HEK293 (cell line): ENCODE results near the gene SIDT1.

Source experiments
- CTCF ChIA-PET: fragments of 350-600 bp; formaldehyde crosslinking; extraction: SDS; loops from one replicate; lab custom pipeline; 2021; ENCODE audit warnings: antibody characterized with exemption; lab: Yijun Ruan, JAX
- POLR2A ChIA-PET: fragments of 300-600 bp; formaldehyde crosslinking; extraction: SDS; loops from one replicate; lab custom pipeline; 2020; ENCODE audit warnings: antibody characterized with exemption, inconsistent platforms; lab: Yijun Ruan, JAX
- H3K27ac ChIP-seq: fragments of 200-500 bp; sonication (Bioruptor generic); 2 replicates; pipeline ENCODE4 v1.5.1; 2014; ENCODE audit warnings: low read depth, low read length, control low read depth, inconsistent platforms; ENCODE audit errors: extremely low read depth
- H3K36me3 ChIP-seq, 2 experiments: fragments of 200-500 bp in 1 of 2; sonication (Bioruptor generic) in 1 of 2; 1 replicate in 1 of 2; 2 replicates in 1 of 2; pipeline ENCODE4 v1.5.1; 2014 to 2017; ENCODE audit warnings: inconsistent platforms in 2 of 2, low read length in 2 of 2; ENCODE audit not compliant: control insufficient read depth in 2 of 2, insufficient read depth in 1 of 2
- H3K4me1 ChIP-seq: fragments of 200-500 bp; sonication (Bioruptor generic); 2 replicates; pipeline ENCODE4 v1.5.1; 2014; ENCODE audit warnings: mild to moderate bottlenecking, low read length, inconsistent platforms; ENCODE audit not compliant: control insufficient read depth, insufficient read depth
- H3K4me3 ChIP-seq: 2 replicates; pipeline ENCODE4 v1.5.1; 2011; ENCODE audit warnings: low read depth, mild to moderate bottlenecking, control low read depth, low read length, moderate library complexity
- H3K9me3 ChIP-seq: fragments of 200-500 bp; sonication (Bioruptor generic); 2 replicates; pipeline ENCODE4 v1.5.1; 2014; ENCODE audit warnings: low read depth, low read length, inconsistent platforms; ENCODE audit not compliant: control insufficient read depth, insufficient read depth
- AEBP2 ChIP-seq: fragments of 450-650 bp; formaldehyde crosslinking; IDR thresholded peaks from 2 replicates; pipeline ENCODE4 v1.5.1; 2016; ENCODE audit warnings: missing biosample characterization, missing genetic modification characterization, borderline replicate concordance
- HOXC10 ChIP-seq: sonication (generic); formaldehyde crosslinking; IDR thresholded peaks from 2 replicates; pipeline ENCODE4 v1.8.1; 2023; ENCODE audit warnings: mild to moderate bottlenecking, missing genetic modification reagents
- PRDM1 ChIP-seq: fragments of 450-650 bp; formaldehyde crosslinking; IDR thresholded peaks from 2 replicates; pipeline ENCODE4; 2016; ENCODE audit warnings: missing biosample characterization, missing genetic modification characterization
- SALL2 ChIP-seq: fragments of 450-650 bp; formaldehyde crosslinking; IDR thresholded peaks from 2 replicates; pipeline ENCODE4 v1.5.0; 2017; ENCODE audit warnings: missing biosample characterization, mild to moderate bottlenecking, missing genetic modification characterization, borderline replicate concordance
- SP7 ChIP-seq: fragments of 450-650 bp; formaldehyde crosslinking; IDR thresholded peaks from 2 replicates; pipeline ENCODE4 v1.5.1; 2016; ENCODE audit warnings: missing biosample characterization, missing genetic modification characterization
- ZBTB17 ChIP-seq: fragments of 450-650 bp; formaldehyde crosslinking; IDR thresholded peaks from 2 replicates; pipeline ENCODE4 v1.5.1; 2016; ENCODE audit warnings: missing biosample characterization, missing genetic modification characterization
- ZBTB21 ChIP-seq: fragments of 450-650 bp; formaldehyde crosslinking; IDR thresholded peaks from 2 replicates; pipeline ENCODE4 v1.5.1; 2017; ENCODE audit warnings: missing biosample characterization, missing genetic modification characterization
- ZNF18 ChIP-seq: fragments of 450-650 bp; formaldehyde crosslinking; IDR thresholded peaks from 2 replicates; pipeline ENCODE4 v1.5.1; 2016; ENCODE audit warnings: missing biosample characterization, missing genetic modification characterization
- ZNF184 ChIP-seq: fragments of 450-650 bp; IDR thresholded peaks from 2 replicates; pipeline ENCODE4 v1.5.1; 2018; ENCODE audit warnings: missing biosample characterization, mild to moderate bottlenecking, missing genetic modification characterization
- ZNF202 ChIP-seq: fragments of 450-650 bp; formaldehyde crosslinking; IDR thresholded peaks from 2 replicates; pipeline ENCODE4 v1.5.1; 2016; ENCODE audit warnings: missing biosample characterization, missing genetic modification characterization, borderline replicate concordance
- ZNF211 ChIP-seq: fragments of 450-650 bp; formaldehyde crosslinking; IDR thresholded peaks from 2 replicates; pipeline ENCODE4 v1.5.1; 2016; ENCODE audit warnings: low read depth, missing biosample characterization, missing genetic modification characterization
- ZNF37A ChIP-seq: fragments of 450-650 bp; IDR thresholded peaks from 2 replicates; pipeline ENCODE4 v1.5.1; 2018; ENCODE audit warnings: missing biosample characterization, missing genetic modification characterization
- ZNF404 ChIP-seq: fragments of 450-650 bp; formaldehyde crosslinking; IDR thresholded peaks from 2 replicates; pipeline ENCODE4 v1.5.1; 2017; ENCODE audit warnings: missing biosample characterization, missing genetic modification characterization
- ZNF416 ChIP-seq: fragments of 450-650 bp; formaldehyde crosslinking; IDR thresholded peaks from 2 replicates; pipeline ENCODE4 v1.5.1; 2016; ENCODE audit warnings: missing biosample characterization, missing genetic modification characterization
- ZNF501 ChIP-seq: fragments of 450-650 bp; formaldehyde crosslinking; IDR thresholded peaks from 2 replicates; pipeline ENCODE4 v1.5.1; 2016; ENCODE audit warnings: missing biosample characterization, missing genetic modification characterization
- ZNF530 ChIP-seq: fragments of 450-650 bp; formaldehyde crosslinking; IDR thresholded peaks from 2 replicates; pipeline ENCODE4 v1.5.1; 2016; ENCODE audit warnings: low read depth, missing biosample characterization, missing genetic modification characterization
- ZNF670 ChIP-seq: fragments of 450-650 bp; formaldehyde crosslinking; IDR thresholded peaks from 2 replicates; pipeline ENCODE4 v1.5.1; 2016; ENCODE audit warnings: missing biosample characterization, missing genetic modification characterization, low read depth
- ZNF747 ChIP-seq: fragments of 450-650 bp; formaldehyde crosslinking; IDR thresholded peaks from 2 replicates; pipeline ENCODE4 v1.5.1; 2016; ENCODE audit warnings: missing biosample characterization, missing genetic modification characterization
- ZNF785 ChIP-seq: fragments of 450-650 bp; formaldehyde crosslinking; IDR thresholded peaks from 2 replicates; pipeline ENCODE4 v1.5.1; 2016; ENCODE audit warnings: missing biosample characterization, missing genetic modification characterization
- ZNF837 ChIP-seq: fragments of 450-650 bp; formaldehyde crosslinking; IDR thresholded peaks from 2 replicates; pipeline ENCODE4 v1.5.1; 2016; ENCODE audit warnings: missing biosample characterization, missing genetic modification characterization
- ZXDB ChIP-seq: fragments of 450-650 bp; formaldehyde crosslinking; IDR thresholded peaks from 2 replicates; pipeline ENCODE4 v1.5.1; 2016; ENCODE audit warnings: missing biosample characterization, missing genetic modification characterization
- TF ChIP-seq, protein P1 (sequence below): fragments of 450-650 bp; formaldehyde crosslinking; IDR thresholded peaks from 2 replicates; pipeline ENCODE4 v1.5.1; 2017; ENCODE audit warnings: missing biosample characterization, mild to moderate bottlenecking, missing genetic modification characterization, moderate library complexity
- TF ChIP-seq, protein P2 (sequence below): fragments of 450-650 bp; formaldehyde crosslinking; IDR thresholded peaks from 2 replicates; pipeline ENCODE4 v1.5.1; 2016; ENCODE audit warnings: missing biosample characterization, missing genetic modification characterization

The SIDT1 gene

DNA sequence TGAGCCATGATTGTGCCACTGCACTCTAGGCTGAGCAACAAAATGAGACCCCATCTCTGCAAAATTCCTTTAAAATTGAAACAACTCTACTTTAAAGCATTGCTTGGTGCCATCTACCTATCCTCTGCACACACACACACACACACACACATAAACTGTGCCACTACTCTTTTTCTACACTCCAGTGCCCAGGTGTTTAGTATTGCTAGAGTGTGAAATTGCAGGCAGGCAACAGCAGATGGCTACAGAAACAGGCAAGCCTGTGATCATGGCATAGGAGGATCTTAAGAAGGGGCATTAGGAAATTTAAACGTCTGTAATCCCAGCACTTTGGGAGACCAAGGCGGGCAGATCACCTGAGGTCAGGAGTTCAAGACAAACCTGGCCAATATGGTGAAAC is 39.0 kb downstream of the SIDT1 start:
- Histone ChIP-seq H3K4me1 (no peaks in the 10 kb centered on the region), H3K4me3 (no peak overlapping the region), H3K27ac (no peak overlapping the region), H3K36me3 (no peaks in the 10 kb centered on the region), H3K9me3 (no peaks in the 10 kb centered on the region)
- TF ChIP-seq ZNF501 (tag by site-specific recombination) (no peak), ZNF184 (tag by site-specific recombination) (no peak), ZNF404 (tag by site-specific recombination) (no peak), ZNF837 (tag by site-specific recombination) (no peak)
- ChIA-PET POLR2A (no interaction called here), CTCF (no interaction called here)

GRCh38 chr3:113573728-113574127 is 41.4 kb downstream of the SIDT1 start:
- TF ChIP-seq ZNF785 (tag by site-specific recombination) (no peak), SP7 (no peak), SALL2 (tag by site-specific recombination) (no peak), ZNF37A (tag by site-specific recombination) (no peak), ZNF416 (tag by site-specific recombination) (no peak), ZBTB17 (no peak), HOXC10 (CRISPR knock-in tag) (no peak), ZNF670 (tag by site-specific recombination) (no peak), ZXDB (tag by site-specific recombination) (no peak), ZBTB21 (tag by site-specific recombination) (no peak), ZNF18 (tag by site-specific recombination) (no peak), PRDM1 (tag by site-specific recombination) (no peak), ZNF211 (tag by site-specific recombination) (no peak), AEBP2 (no peak), ZNF530 (no peak), ZNF747 (tag by site-specific recombination) (no peak), ZNF202 (no peak)
- TF ChIP-seq, protein P1, sequence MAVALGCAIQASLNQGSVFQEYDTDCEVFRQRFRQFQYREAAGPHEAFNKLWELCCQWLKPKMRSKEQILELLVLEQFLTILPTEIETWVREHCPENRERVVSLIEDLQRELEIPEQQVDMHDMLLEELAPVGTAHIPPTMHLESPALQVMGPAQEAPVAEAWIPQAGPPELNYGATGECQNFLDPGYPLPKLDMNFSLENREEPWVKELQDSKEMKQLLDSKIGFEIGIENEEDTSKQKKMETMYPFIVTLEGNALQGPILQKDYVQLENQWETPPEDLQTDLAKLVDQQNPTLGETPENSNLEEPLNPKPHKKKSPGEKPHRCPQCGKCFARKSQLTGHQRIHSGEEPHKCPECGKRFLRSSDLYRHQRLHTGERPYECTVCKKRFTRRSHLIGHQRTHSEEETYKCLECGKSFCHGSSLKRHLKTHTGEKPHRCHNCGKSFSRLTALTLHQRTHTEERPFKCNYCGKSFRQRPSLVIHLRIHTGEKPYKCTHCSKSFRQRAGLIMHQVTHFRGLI (tag by site-specific recombination): no peak
- TF ChIP-seq, protein P2, sequence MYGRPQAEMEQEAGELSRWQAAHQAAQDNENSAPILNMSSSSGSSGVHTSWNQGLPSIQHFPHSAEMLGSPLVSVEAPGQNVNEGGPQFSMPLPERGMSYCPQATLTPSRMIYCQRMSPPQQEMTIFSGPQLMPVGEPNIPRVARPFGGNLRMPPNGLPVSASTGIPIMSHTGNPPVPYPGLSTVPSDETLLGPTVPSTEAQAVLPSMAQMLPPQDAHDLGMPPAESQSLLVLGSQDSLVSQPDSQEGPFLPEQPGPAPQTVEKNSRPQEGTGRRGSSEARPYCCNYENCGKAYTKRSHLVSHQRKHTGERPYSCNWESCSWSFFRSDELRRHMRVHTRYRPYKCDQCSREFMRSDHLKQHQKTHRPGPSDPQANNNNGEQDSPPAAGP (tag by site-specific recombination): no peak
- H3K4me3 ChIP-seq: no peak overlapping the region
- no peaks in the 10 kb centered on the region for H3K9me3 ChIP-seq
- CTCF ChIA-PET: interaction anchor here (0.8 to 1.2 kb wide), 2 partner anchors 36 to 80 kb away, joined by 3 read pairs; no protein-coding TSS in a partner anchor
- H3K27ac ChIP-seq: no peak overlapping the region
- H3K4me1 ChIP-seq: no peaks in the 10 kb centered on the region
- POLR2A ChIA-PET: no interaction called here
- no peaks in the 10 kb centered on the region for H3K36me3 ChIP-seq
